H1 (cell line): ENCODE data around the gene DISC1. TPM values are rescaled to one million over a fixed set of nuclear protein-coding genes. Genes with fewer than 3 reads are reported as not detected.

Experiments used
- CHD7 ChIP-seq: fragments of 300-600 bp; sonication (generic); IDR thresholded peaks from 2 replicates; pipeline ENCODE4 v1.7.1; 2012; ENCODE audit warnings: low read length, moderate library complexity, mild to moderate bottlenecking, inconsistent platforms; ENCODE audit not compliant: insufficient replicate concordance
- CTCF ChIP-seq, 3 experiments: IDR thresholded peaks; 1 replicate in 2 of 3; 2 replicates in 1 of 3; pipeline versions ENCODE4 v1.5.1 to v1.6.1; 2011; ENCODE audit warnings: low read length in 3 of 3, mild to moderate bottlenecking in 3 of 3, inconsistent platforms in 2 of 3, low read depth in 1 of 3, moderate library complexity in 1 of 3; ENCODE audit not compliant: insufficient read depth in 1 of 3; ENCODE audit errors: control extremely low read depth in 1 of 3
- JUN ChIP-seq: IDR thresholded peaks from 2 replicates; pipeline ENCODE4 v1.6.1; 2011; ENCODE audit warnings: low read depth, mild to moderate bottlenecking, improper control_type of control experiment, low read length
- MAX ChIP-seq: IDR thresholded peaks from 2 replicates; pipeline ENCODE4 v1.6.1; 2012; ENCODE audit warnings: inconsistent platforms
- USF2 ChIP-seq: IDR thresholded peaks from 2 replicates; pipeline ENCODE4 v1.6.1; 2011; ENCODE audit warnings: low read length, improper control_type of control experiment
- polyA plus RNA-seq, 7 experiments: library from polyadenylated mRNA; depleted of rRNA in 3 of 7; stranded (reverse) in 5 of 7; unstranded in 2 of 7; fragments of >200 nt in 5 of 7; fragments of 200-250 nt in 2 of 7; gene quantifications; 1 replicate in 5 of 7; 2 replicates in 1 of 7; 4 replicates in 1 of 7; pipeline versions ENCODE4 v1.2.1 to v1.2.3, GENCODE V29; 2011 to 2013; ENCODE audit warnings: missing spikeins in 2 of 7, mixed read lengths in 2 of 7
- total RNA-seq: library from RNA; stranded (reverse); fragmentation: NEBNext Ultra II Directional; extraction: Animal tissue kit (Norgen Biotek cat#: 25700); gene quantifications from 2 replicates; pipeline ENCODE4 v1.2.1, GENCODE V29; 2021

DISC1 gene
- total and polyA plus RNA-seq, 2 of the 8 experiments (the other 6 are each of a cell fraction or from before 2014, with no cell fraction given), result 1.1 to 3.5 TPM

GRCh38 chr1:231605149-231606100 is 21.2 kb upstream of the DISC1 start (continued):
- TF ChIP-seq USF2 (no peak), CTCF (IDR thresholded peaks at IDR 0.05; ENCODE audit: control extremely low read depth in 1 of 3, insufficient read depth in 1 of 3, low read depth in 1 of 3, low read length in 3 of 3) (no peak), JUN (no peak), CHD7 (no peak), MAX (no peak)
